ENCODE data around the gene ZNF8. TPM values are rescaled to one million over a fixed set of nuclear protein-coding genes. Genes with fewer than 3 reads are reported as not detected.

ZNF8 gene
- total RNA-seq, 1 donor from 2014 or later = 5.4 TPM

DNA sequence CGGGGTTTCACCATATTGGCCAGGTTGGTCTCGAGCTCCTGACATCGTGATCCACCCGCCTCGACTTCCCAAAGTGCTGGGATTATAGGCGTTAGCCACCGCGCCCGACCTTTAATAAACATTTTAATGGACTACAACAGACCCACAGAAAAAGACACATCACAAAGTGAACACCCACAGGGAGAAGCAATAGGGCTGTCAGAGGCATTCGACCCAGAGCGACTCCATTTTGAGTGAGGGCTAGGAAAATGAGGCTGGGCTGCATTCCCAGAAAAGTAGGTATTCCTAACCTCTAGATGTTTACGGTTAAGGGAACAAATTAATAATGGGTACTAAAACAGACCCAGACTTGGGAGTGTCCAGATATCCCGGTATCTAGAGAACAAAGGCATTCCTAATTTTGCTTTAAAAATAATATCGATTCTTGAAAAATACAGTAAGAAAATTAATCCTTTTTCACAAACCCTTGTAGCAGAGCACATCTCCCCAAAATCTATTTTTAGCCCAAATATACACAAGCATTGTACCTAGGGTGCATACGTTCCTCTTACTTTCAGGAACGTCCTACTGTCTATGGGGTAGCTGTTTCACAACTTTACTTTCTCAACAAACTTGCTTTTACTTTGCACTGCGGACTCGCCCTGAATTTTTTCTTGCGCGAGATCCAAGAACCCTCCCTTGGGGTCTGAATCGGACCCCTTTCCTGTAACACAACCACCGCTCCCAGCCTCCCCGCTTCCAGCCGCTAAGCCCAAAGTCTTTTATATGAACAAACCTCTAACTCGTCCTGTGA lies 811 bp upstream of the ZNF8 start:
- peaks cover 5% of the 10 kb centered on the region for H3K36me3 ChIP-seq
- intact Hi-C loops (cut with DNase I) = no loop called here
- peak overlapping the region; percentile 91 for H3K27ac ChIP-seq
- no peak for DNase-seq
- peak overlapping the region; percentile 94 for H3K4me3 ChIP-seq
- no peaks in the 10 kb centered on the region for H3K27me3 ChIP-seq (ENCODE audit: low read depth)
- ATAC-seq = peak; percentile 8 to 16
- H3K4me1 ChIP-seq = peaks cover 12% of the 10 kb centered on the region
- TF ChIP-seq, protein P1, sequence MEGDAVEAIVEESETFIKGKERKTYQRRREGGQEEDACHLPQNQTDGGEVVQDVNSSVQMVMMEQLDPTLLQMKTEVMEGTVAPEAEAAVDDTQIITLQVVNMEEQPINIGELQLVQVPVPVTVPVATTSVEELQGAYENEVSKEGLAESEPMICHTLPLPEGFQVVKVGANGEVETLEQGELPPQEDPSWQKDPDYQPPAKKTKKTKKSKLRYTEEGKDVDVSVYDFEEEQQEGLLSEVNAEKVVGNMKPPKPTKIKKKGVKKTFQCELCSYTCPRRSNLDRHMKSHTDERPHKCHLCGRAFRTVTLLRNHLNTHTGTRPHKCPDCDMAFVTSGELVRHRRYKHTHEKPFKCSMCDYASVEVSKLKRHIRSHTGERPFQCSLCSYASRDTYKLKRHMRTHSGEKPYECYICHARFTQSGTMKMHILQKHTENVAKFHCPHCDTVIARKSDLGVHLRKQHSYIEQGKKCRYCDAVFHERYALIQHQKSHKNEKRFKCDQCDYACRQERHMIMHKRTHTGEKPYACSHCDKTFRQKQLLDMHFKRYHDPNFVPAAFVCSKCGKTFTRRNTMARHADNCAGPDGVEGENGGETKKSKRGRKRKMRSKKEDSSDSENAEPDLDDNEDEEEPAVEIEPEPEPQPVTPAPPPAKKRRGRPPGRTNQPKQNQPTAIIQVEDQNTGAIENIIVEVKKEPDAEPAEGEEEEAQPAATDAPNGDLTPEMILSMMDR (IDR thresholded peaks at IDR 0.05) = no peak
- H3K9me3 ChIP-seq = peaks cover 48% of the 10 kb centered on the region

DNA sequence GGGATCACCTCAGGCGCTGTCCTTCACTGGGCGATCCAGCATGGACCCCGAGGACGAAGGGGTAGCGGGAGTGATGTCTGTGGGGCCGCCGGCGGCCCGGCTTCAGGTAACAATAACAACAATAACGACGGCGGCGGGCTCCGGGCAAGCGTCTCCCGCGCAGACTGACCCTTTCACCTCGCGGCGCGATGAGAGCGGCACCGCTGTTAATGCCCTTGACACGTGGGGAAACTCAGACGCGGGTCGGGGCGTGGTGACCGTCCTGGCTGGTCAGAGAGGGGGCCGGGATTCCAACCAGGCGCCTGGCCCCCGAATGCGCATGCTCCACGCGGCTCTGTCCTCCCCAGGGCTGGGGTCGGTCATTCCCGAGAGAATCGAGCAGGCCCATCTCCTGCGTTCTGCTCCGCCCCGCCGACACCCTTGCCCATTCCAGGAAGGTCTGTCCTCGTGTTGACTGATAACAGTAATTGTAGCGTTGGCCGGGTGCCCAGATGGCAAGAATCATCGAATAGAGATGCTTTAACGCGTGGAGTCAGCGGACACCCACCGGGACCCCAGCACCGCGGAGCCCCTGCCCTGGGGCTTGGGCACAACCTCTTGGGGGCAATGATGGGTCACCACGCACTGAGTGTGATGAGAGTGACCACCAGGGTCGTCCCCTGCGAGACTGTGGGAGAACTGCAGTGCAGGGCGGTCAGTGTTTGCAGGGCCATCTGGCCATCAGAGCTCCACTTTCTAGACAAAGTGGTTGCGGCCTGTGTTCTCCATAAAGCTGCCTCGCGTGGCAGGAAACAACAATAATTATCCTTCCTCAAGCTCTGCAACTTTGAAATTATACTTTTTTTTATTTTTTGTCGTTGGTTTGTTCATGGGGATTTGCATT lies 528 bp downstream of the ZNF8 start:
- DNase-seq (peak; percentile 76), ATAC-seq (peak; percentile 70 to 80)
- H3K27ac ChIP-seq = peak overlapping the region; percentile 91
- H3K9me3 ChIP-seq = peaks cover 40% of the 10 kb centered on the region
- no peaks in the 10 kb centered on the region for H3K27me3 ChIP-seq (ENCODE audit: low read depth)
- intact Hi-C loops (cut with DNase I) = no loop called here
- peaks cover 12% of the 10 kb centered on the region for H3K4me1 ChIP-seq
- H3K4me3 ChIP-seq = peak overlapping the region; percentile 94
- TF ChIP-seq, protein P1 (IDR thresholded peaks at IDR 0.05) = no peak
- H3K36me3 ChIP-seq = peaks cover 5% of the 10 kb centered on the region

DNA sequence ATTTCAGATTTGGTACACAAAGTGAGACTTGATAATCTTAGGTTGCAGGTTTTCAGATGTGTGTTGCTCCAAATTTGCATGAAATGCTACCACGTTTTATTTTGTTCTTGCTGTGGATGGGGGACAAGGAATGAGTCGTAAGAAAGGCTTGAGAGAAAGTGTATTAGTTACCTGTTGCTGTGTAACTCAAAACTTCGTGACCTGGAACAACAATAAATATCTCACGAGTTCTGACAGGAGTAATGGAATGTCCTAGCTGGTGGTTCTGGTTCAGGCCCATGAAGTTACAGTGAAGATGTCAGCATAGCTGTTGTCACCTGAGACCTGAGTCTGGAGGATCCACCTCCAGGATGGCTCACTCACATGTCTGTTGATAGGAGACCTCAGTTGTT lies 1.2 kb downstream of the ZNF8 start:
- DNase-seq (no peak), ATAC-seq (no peak)
- Histone ChIP-seq H3K27me3 (ENCODE audit: low read depth) (no peaks in the 10 kb centered on the region), H3K9me3 (peaks cover 37% of the 10 kb centered on the region), H3K4me3 (peak overlapping the region; percentile 94), H3K27ac (no peak overlapping the region), H3K36me3 (peaks cover 4% of the 10 kb centered on the region), H3K4me1 (peaks cover 12% of the 10 kb centered on the region)
- intact Hi-C loops (cut with DNase I) = no loop called here
- TF ChIP-seq, protein P1 (IDR thresholded peaks at IDR 0.05) = no peak

DNA sequence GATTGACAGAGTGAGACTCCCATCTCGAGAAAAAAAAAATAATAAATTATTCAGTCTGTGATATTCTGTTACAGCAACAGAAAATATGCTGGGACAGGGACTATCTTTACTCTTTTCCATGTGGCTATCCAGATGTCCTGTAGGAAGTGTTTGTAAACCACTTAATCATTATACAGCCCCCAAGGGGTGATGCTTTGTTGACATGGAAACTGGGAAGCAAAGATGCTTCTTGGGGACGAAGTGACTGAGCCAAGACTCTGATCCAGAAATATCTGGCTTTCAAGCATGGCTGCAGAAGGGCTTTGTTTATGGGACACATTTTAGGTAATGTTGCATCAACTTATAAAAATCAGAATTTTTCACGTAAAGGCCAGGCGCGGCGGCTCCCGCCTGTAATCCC lies 5.4 kb downstream of the ZNF8 start:
- no peak overlapping the region for H3K4me3 ChIP-seq

DNA sequence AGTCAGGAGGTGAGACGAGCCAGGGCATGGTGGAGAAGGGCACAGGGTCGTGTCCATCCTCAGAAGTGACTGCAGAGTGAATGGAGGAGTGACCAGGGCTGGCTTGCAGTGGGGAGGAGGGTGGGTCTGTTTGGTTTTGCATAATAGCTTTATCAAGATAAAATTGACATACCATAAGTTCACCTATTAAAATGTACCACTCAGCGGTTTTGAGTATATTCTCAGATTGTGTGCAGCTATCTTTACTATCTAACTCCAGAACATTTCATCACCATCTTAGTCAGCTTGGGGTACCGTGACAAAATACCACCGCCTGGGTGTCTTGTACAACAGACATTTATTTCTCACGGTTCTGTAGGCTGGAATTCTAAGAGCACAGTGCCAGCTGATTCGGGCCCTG lies 13.2 kb downstream of the ZNF8 start:
- H3K4me1 ChIP-seq = no peaks in the 10 kb centered on the region
- no peak overlapping the region for H3K27ac ChIP-seq
- no peak overlapping the region for H3K4me3 ChIP-seq
- intact Hi-C loops (cut with DNase I) = no loop called here
- no peaks in the 10 kb centered on the region for H3K27me3 ChIP-seq (ENCODE audit: low read depth)
- TF ChIP-seq, protein P1 (IDR thresholded peaks at IDR 0.05) = no peak
- ATAC-seq (no peak), DNase-seq (no peak)
- peaks cover 54% of the 10 kb centered on the region for H3K9me3 ChIP-seq
- peaks cover 82% of the 10 kb centered on the region for H3K36me3 ChIP-seq

More for the DNA sequence above, 5.4 kb downstream of the ZNF8 start:
- ATAC-seq = no peak
- H3K27ac ChIP-seq = no peak overlapping the region
- peaks cover 16% of the 10 kb centered on the region for H3K9me3 ChIP-seq
- peaks cover 12% of the 10 kb centered on the region for H3K4me1 ChIP-seq
- DNase-seq = no peak
- H3K27me3 ChIP-seq (ENCODE audit: low read depth) = no peaks in the 10 kb centered on the region
- intact Hi-C loops (cut with DNase I) = no loop called here
- peaks cover 35% of the 10 kb centered on the region for H3K36me3 ChIP-seq
- TF ChIP-seq, protein P1 (IDR thresholded peaks at IDR 0.05) = no peak

All from lower lobe of right lung (tissue), 2 donors.